HepG2 (cell line): ENCODE results near the gene NOXRED1. TPM values are rescaled to one million over a fixed set of nuclear protein-coding genes. Genes with fewer than 3 reads are reported as not detected.

Experiments
- ATAC-seq: fragments of 200-7000 bp; cut with Tn5 transposase; 3 replicates; pipeline ENCODE4 v1.9.1; 2020; ENCODE audit warnings: mild to moderate bottlenecking, moderate library complexity
- BruUV-seq: library from RNA; stranded (reverse); fragments of 400-500 nt; replicated peaks from 2 replicates; lab custom pipeline; 2021; lab: Mats Ljungman, UMichigan
- CTCF ChIA-PET: fragments of 300-600 bp; formaldehyde crosslinking; extraction: SDS; loops from one replicate; lab custom pipeline; 2021; ENCODE audit warnings: low total read pairs, inconsistent platforms, low intra/inter-chr PET ratio; lab: Yijun Ruan, JAX
- POLR2A ChIA-PET: fragments of 350-600 bp; sonication (Branson Sonifier 250); formaldehyde crosslinking; loops from one replicate; lab custom pipeline; 2020; ENCODE audit warnings: antibody characterized with exemption, inconsistent platforms; lab: Yijun Ruan, JAX
- DNase-seq: peaks from one replicate; pipeline ENCODE4 v3.0.0-alpha.2; 2015; ENCODE audit warnings: low spot score
- FAIRE-seq: peaks from 3 replicates; lab custom pipeline; 2011; peaks lifted over from hg19 to GRCh38; lab: Jason Lieb, UNC
- H2AFZ ChIP-seq: one replicate; pipeline ENCODE4 v1.6.1; 2011; ENCODE audit warnings: low read length, inconsistent platforms
- H3K27ac ChIP-seq: fragments of 300-600 bp; 3 replicates; pipeline ENCODE4 v1.8.0; 2011; ENCODE audit warnings: mixed run types, mild to moderate bottlenecking, mixed read lengths, low read length, inconsistent platforms; ENCODE audit not compliant: insufficient read depth; ENCODE audit errors: extremely low read length
- H3K27me3 ChIP-seq, 2 experiments: fragments of 200-600 bp in 1 of 2; 2 replicates in 1 of 2; 3 replicates in 1 of 2; pipeline versions ENCODE4 v1.6.0 to v1.8.0; 2011; ENCODE audit warnings: low read length in 2 of 2, mild to moderate bottlenecking in 2 of 2, moderate library complexity in 2 of 2, inconsistent platforms in 1 of 2; ENCODE audit not compliant: insufficient read depth in 2 of 2, control insufficient read depth in 1 of 2
- H3K36me3 ChIP-seq, 2 experiments: fragments of 200-600 bp in 1 of 2; replicated peaks in 1 of 2; 2 replicates in 1 of 2; 3 replicates in 1 of 2; pipeline versions ENCODE4 v1.5.1 to v1.8.0; 2011; ENCODE audit warnings: low read length in 2 of 2, inconsistent platforms in 1 of 2; ENCODE audit not compliant: insufficient read depth in 2 of 2, control insufficient read depth in 1 of 2
- H3K4me1 ChIP-seq: 2 replicates; pipeline ENCODE4 v1.5.1; 2012; ENCODE audit warnings: low read length, inconsistent platforms; ENCODE audit not compliant: insufficient read depth
- H3K4me2 ChIP-seq: 2 replicates; pipeline ENCODE4 v1.6.0; 2011; ENCODE audit warnings: low read depth, low read length, inconsistent platforms
- H3K4me3 ChIP-seq, 3 experiments: fragments of 200-600 bp in 1 of 3; sonication (generic), shearing (Covaris generic) in 1 of 3; replicated peaks in 1 of 3; 2 replicates each; pipeline ENCODE4 v1.5.1; 2011 to 2016; ENCODE audit warnings: low read length in 3 of 3, inconsistent platforms in 2 of 3, low read depth in 2 of 3, mild to moderate bottlenecking in 2 of 3, control low read depth in 1 of 3, mixed read lengths in 1 of 3; ENCODE audit not compliant: insufficient read depth in 1 of 3
- H3K79me2 ChIP-seq: one replicate; pipeline ENCODE4 v1.6.1; 2011; ENCODE audit warnings: low read length, inconsistent platforms; ENCODE audit not compliant: insufficient read depth
- H3K9ac ChIP-seq: 2 replicates; pipeline ENCODE4 v1.6.0; 2011; ENCODE audit warnings: mild to moderate bottlenecking, low read depth, low read length, inconsistent platforms; ENCODE audit not compliant: insufficient read depth
- H3K9me3 ChIP-seq: 2 replicates; pipeline ENCODE4 v1.5.1; 2012; ENCODE audit warnings: mild to moderate bottlenecking, low read length
- H4K20me1 ChIP-seq: 2 replicates; pipeline ENCODE4 v1.6.0; 2011; ENCODE audit warnings: inconsistent platforms, mild to moderate bottlenecking, low read length, moderate library complexity; ENCODE audit not compliant: insufficient read depth
- CENPT ChIP-seq: sonication (generic); formaldehyde crosslinking; IDR thresholded peaks from 2 replicates; pipeline ENCODE4 v1.8.0; 2022; ENCODE audit warnings: low read depth, mild to moderate bottlenecking, moderate library complexity, missing genetic modification reagents
- FOXA1 ChIP-seq, 2 experiments: fragments of 450-650 bp in 1 of 2; sonication (generic) in 1 of 2; formaldehyde crosslinking in 1 of 2; IDR thresholded peaks; 2 replicates each; pipeline versions ENCODE4 v1.4.0 to v1.6.1; 2016 to 2020; ENCODE audit warnings: missing genetic modification reagents in 1 of 2
- FUBP1 ChIP-seq: sonication (generic); formaldehyde crosslinking; IDR thresholded peaks from 2 replicates; pipeline ENCODE4 v1.5.1; 2020; ENCODE audit warnings: missing genetic modification reagents, mild to moderate bottlenecking, borderline replicate concordance
- HINFP ChIP-seq: sonication (generic); formaldehyde crosslinking; IDR thresholded peaks from 2 replicates; pipeline ENCODE4 v1.4.0; 2020; ENCODE audit warnings: low read depth, mild to moderate bottlenecking, missing genetic modification reagents
- MBD4 ChIP-seq: IDR thresholded peaks from 2 replicates; pipeline ENCODE4 v1.6.1; 2012; ENCODE audit warnings: low read length, inconsistent platforms, borderline replicate concordance
- MLLT10 ChIP-seq: sonication (generic); formaldehyde crosslinking; IDR thresholded peaks from 2 replicates; pipeline ENCODE4 v1.4.0; 2020; ENCODE audit warnings: missing genetic modification reagents
- MTA3 ChIP-seq: sonication (generic); formaldehyde crosslinking; IDR thresholded peaks from 2 replicates; pipeline ENCODE4 v1.4.0; 2020; ENCODE audit warnings: missing genetic modification reagents
- PREB ChIP-seq: sonication (generic); formaldehyde crosslinking; IDR thresholded peaks from 2 replicates; pipeline ENCODE4 v1.4.0; 2020; ENCODE audit warnings: missing genetic modification reagents
- SRSF9 ChIP-seq: fragments of 200-400 bp; formaldehyde crosslinking; IDR thresholded peaks from 2 replicates; pipeline ENCODE4 v1.6.1; 2018; ENCODE audit warnings: borderline replicate concordance, mild to moderate bottlenecking, low read depth, low read length; ENCODE audit not compliant: insufficient read depth, poor library complexity, severe bottlenecking
- ZFP91 ChIP-seq: sonication (generic); formaldehyde crosslinking; IDR thresholded peaks from 2 replicates; pipeline ENCODE4 v1.9.0; 2022; ENCODE audit warnings: missing genetic modification reagents, mild to moderate bottlenecking, borderline replicate concordance
- ZNF446 ChIP-seq: sonication (generic); formaldehyde crosslinking; IDR thresholded peaks from 2 replicates; pipeline ENCODE4 v1.5.0; 2020; ENCODE audit warnings: mild to moderate bottlenecking, missing genetic modification reagents
- ZNF484 ChIP-seq: sonication (generic); formaldehyde crosslinking; IDR thresholded peaks from 2 replicates; pipeline ENCODE4 v1.5.1; 2020; ENCODE audit warnings: mild to moderate bottlenecking, low read depth, missing genetic modification reagents, borderline replicate concordance
- ZNF567 ChIP-seq: sonication (generic); formaldehyde crosslinking; IDR thresholded peaks from 2 replicates; pipeline ENCODE4 v1.8.1; 2023; ENCODE audit warnings: mild to moderate bottlenecking, missing genetic modification reagents, borderline replicate concordance
- WGBS: methylation state at CpG from one replicate; pipeline ENCODE4 v1.1.6; 2017; ENCODE audit warnings: low lambda C conversion rate; 5-methylcytosine and 5-hydroxymethylcytosine counted together
- in situ Hi-C: cut with HindIII; loops from 2 replicates; pipeline ENCODE4 v1.10.0; 2017; ENCODE audit warnings: low pct_unique_long_range_greater_than_20kb; ENCODE audit not compliant: extremely low pct_ligation_motif_present
- intact Hi-C: fragments of 100-400 bp; cut with micrococcal nuclease; formaldehyde crosslinking; loops from one replicate; pipeline ENCODE4 v1.10.0; 2022; ENCODE audit not compliant: unreplicated experiment
- polyA plus RNA-seq, 8 experiments: library from polyadenylated mRNA; depleted of rRNA in 3 of 8; stranded (reverse) in 7 of 8; unstranded in 1 of 8; fragments of >200 nt; fragmentation: Illumina TruSeq in 4 of 8; extraction: Trizol in 4 of 8; gene quantifications; 2 replicates each; pipeline versions ENCODE4 v1.2.1 to v1.2.3, GENCODE V29; 2011 to 2016; ENCODE audit warnings: low read depth in 4 of 8, missing spikeins in 1 of 8, mixed read lengths in 1 of 8; ENCODE audit not compliant: insufficient read depth in 1 of 8
- total RNA-seq, 5 experiments: library from RNA; depleted of rRNA; stranded (reverse); fragments of >200 nt; fragmentation: Illumina TruSeq; extraction: Trizol; gene quantifications; 2 replicates each; pipeline ENCODE4 v1.2.3, GENCODE V29; 2016; ENCODE audit warnings: low read depth in 1 of 5

The NOXRED1 gene
- total and polyA plus RNA-seq, 2 of the 13 experiments (the other 11 are each of a cell fraction or from before 2014, with no cell fraction given): 0.24 to 0.41 TPM

- ChIA-PET POLR2A (interaction anchor here (1.0 kb wide), 1 partner anchor 36 kb away, joined by 5 read pairs; the partner anchor contains the start of genes GSTZ1 and POMT2), CTCF (no interaction called here)
- H2AFZ ChIP-seq: no peak overlapping the region
- no peaks in the 10 kb centered on the region for H3K9me3 ChIP-seq
- no peak overlapping the region for H3K4me3 ChIP-seq
- ATAC-seq: no peak
- H3K36me3 ChIP-seq: no peaks in the 10 kb centered on the region
- no peaks in the 10 kb centered on the region for H4K20me1 ChIP-seq
- no TSS peak for BruUV-seq
- TF ChIP-seq ZFP91 (CRISPR knock-in tag) (no peak), MTA3 (no peak), MBD4 (no peak), FOXA1 (IDR thresholded peaks at IDR 0.05) (no peak), FOXA1 (CRISPR knock-in tag; IDR thresholded peaks at IDR 0.05) (no peak), HINFP (CRISPR knock-in tag) (no peak), SRSF9 (no peak), PREB (no peak), ZNF567 (no peak), ZNF484 (CRISPR knock-in tag) (no peak), CENPT (no peak), MLLT10 (CRISPR knock-in tag) (no peak), FUBP1 (CRISPR knock-in tag) (no peak), ZNF446 (CRISPR knock-in tag) (no peak)
- TF ChIP-seq, all 625 proteins: peak for 0
- in situ Hi-C loops: no loop called here
- intact Hi-C loops: no loop called here
- DNase-seq (no peak), FAIRE-seq (no peak)
- Histone ChIP-seq H3K4me1 (peaks cover 23% of the 10 kb centered on the region), H3K4me2 (no peak overlapping the region), H3K27me3 (no peaks in the 10 kb centered on the region), H3K79me2 (no peaks in the 10 kb centered on the region), H3K27ac (no peak overlapping the region), H3K9ac (no peak overlapping the region)
- 96% methylated on average over 4 of the region's 4 CpGs for WGBS
Measured at GRCh38 chr14:77356899-77357298, 66.4 kb downstream of the NOXRED1 start.
